Adrenal gland (tissue), 12 donors: ENCODE measurements around the gene LYRM4. TPM values are rescaled to one million over a fixed set of nuclear protein-coding genes. Genes with fewer than 3 reads are reported as not detected.

Experiments
- DNase-seq, 7 donors: peaks; one replicate each; pipeline ENCODE4 v3.0.0-alpha.2; 2019 to 2020
- H3K27ac ChIP-seq, 5 donors: fragments of 200-600 bp; sonication (generic) in 4 of 5; 1 replicate in 3 of 5; 2 replicates in 2 of 5; pipeline versions ENCODE4 v1.5.1 to v1.8.0; 2016 to 2020; ENCODE audit warnings: mild to moderate bottlenecking in 1 of 5
- H3K27me3 ChIP-seq: fragments of 200-600 bp; 2 replicates; pipeline ENCODE4 v1.8.0; 2021
- H3K36me3 ChIP-seq, 2 donors: fragments of 200-600 bp; replicated peaks in 1 of 2; 1 replicate in 1 of 2; 2 replicates in 1 of 2; pipeline versions ENCODE4 v1.5.1 to v1.8.0; 2018 to 2022
- H3K4me1 ChIP-seq, 2 donors: fragments of 200-600 bp; replicated peaks in 1 of 2; 1 replicate in 1 of 2; 2 replicates in 1 of 2; pipeline versions ENCODE4 v1.5.1 to v1.8.0; 2018 to 2021
- H3K4me3 ChIP-seq, 4 donors: fragments of 200-600 bp; sonication (generic) in 3 of 4; one replicate each; pipeline ENCODE4 v1.5.1; 2016 to 2018
- H3K9me3 ChIP-seq, 3 donors: fragments of 200-600 bp; sonication (generic) in 1 of 3; replicated peaks in 1 of 3; 1 replicate in 2 of 3; 2 replicates in 1 of 3; pipeline versions ENCODE4 v1.5.1 to v1.8.0; 2016 to 2021
- CTCF ChIP-seq, 6 experiments: fragments of 450-650 bp in 4 of 6; fragments of 200-600 bp in 2 of 6; sonication (generic) in 1 of 6; IDR thresholded peaks; 1 replicate in 5 of 6; 2 replicates in 1 of 6; pipeline versions ENCODE4 v1.5.1 to v1.8.0; 2016 to 2021; ENCODE audit warnings: antibody characterized with exemption in 6 of 6, mild to moderate bottlenecking in 2 of 6, moderate library complexity in 1 of 6
- POLR2A ChIP-seq, 2 donors: fragments of 450-650 bp; IDR thresholded peaks; one replicate each; pipeline ENCODE4 v1.6.1; 2017; ENCODE audit warnings: antibody characterized with exemption in 2 of 2, mild to moderate bottlenecking in 2 of 2, moderate library complexity in 1 of 2
- WGBS, 4 donors: extraction: QIAGEN DNeasy Blood & Tissue Kit in 2 of 4; methylation state at CpG; one replicate each; pipeline versions ENCODE4 v1.1.5 to v1.1.7; 2013 to 2017; 5-methylcytosine and 5-hydroxymethylcytosine counted together
- intact Hi-C, 2 donors: fragments of 100-400 bp; cut with DNase I; formaldehyde crosslinking; loops; one replicate each; pipeline versions ENCODE4 v1.14.1 to v1.15.0; 2022 to 2023
- polyA plus RNA-seq, 3 donors: library from polyadenylated mRNA; stranded (reverse); fragments of 200-250 nt in 2 of 3; fragments of 350-450 nt in 1 of 3; fragmentation: Illumina TruSeq in 1 of 3; extraction: RNeasy Lipid Tissue Mini Kit (QIAGEN cat#74804) in 1 of 3; gene quantifications; one replicate each; pipeline ENCODE4 v1.2.3, GENCODE V29; 2013 to 2014
- total RNA-seq, 9 donors: library from RNA; depleted of rRNA in 4 of 9; stranded (reverse); fragments of >200 nt in 4 of 9; fragments of 120-200 nt in 1 of 9; fragmentation: NEBNext Ultra II Directional in 1 of 9; extraction: Animal tissue kit (Norgen Biotek cat#: 25700) in 1 of 9; gene quantifications; one replicate each; pipeline versions ENCODE4 v1.1.0 to v1.2.4, GENCODE V29; 2013 to 2023
- donor health status: healthy with polysubstance abuse.
- donor health status: Bipolar disorder and iron deficiency.
- donor health status: DM: yes; HTN: yes; CAD: no.
- donor health status: DM: no; HTN: no; CAD: no.
- donor health status: DM: no; HTN: no; CAD: no.
- donor health status: DM: yes; HTN: yes; CAD: no.

LYRM4 gene
- total and polyA plus RNA-seq, 12 donors: 16.1 to 65.1 (median 29.9) TPM

GRCh38 chr6:5179917-5180316, 80.8 kb downstream of the LYRM4 start:
- Histone ChIP-seq H3K36me3 (no peaks in the 10 kb centered on the region), H3K4me1 (no peaks in the 10 kb centered on the region), H3K4me3 (no peak overlapping the region), H3K27me3 (no peaks in the 10 kb centered on the region), H3K9me3 (no peaks in the 10 kb centered on the region), H3K27ac (no peak overlapping the region)
- no peak for DNase-seq
- WGBS, 4 donors: 95 to 98% (median 97%) methylated on average over 5 of the region's 5 CpGs
- TF ChIP-seq POLR2A (IDR thresholded peaks at IDR 0.05): no peak
- intact Hi-C loops: no loop called here

- intact Hi-C loops: no loop called here
- 61 to 79% (median 76%) methylated on average over 2 of the region's 2 CpGs for WGBS, 4 donors
- no peak for TF ChIP-seq CTCF (IDR thresholded peaks at IDR 0.05)
- no peak for TF ChIP-seq POLR2A (IDR thresholded peaks at IDR 0.05)
- Histone ChIP-seq H3K4me1 (no peaks in the 10 kb centered on the region), H3K4me3 (no peak overlapping the region), H3K27ac (no peak overlapping the region), H3K9me3 (no peaks in the 10 kb centered on the region), H3K36me3 (no peaks in the 10 kb centered on the region), H3K27me3 (no peaks in the 10 kb centered on the region)
- no peak for DNase-seq
These were observed 81.9 kb downstream of the LYRM4 start for GRCh38 chr6:5178806-5179205.

DNA sequence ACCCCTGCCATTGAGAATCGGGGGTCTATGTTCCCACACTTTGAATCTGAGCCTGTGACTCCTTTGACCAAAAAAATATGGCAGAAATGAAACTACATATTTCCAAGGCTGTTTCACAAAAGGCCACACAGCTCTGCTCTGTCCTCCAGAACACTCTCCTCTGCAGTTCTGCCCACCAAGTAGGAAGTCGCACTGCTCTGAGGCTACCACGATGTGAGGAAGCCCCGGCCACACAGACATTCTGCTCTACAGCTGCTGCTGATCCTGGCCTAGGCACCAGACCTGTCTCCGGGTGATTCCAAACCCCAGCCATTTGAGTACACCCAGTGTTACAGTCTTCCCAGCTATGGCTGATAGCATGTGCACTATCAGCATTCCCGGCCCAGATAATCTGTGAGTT, 85.1 kb downstream of the LYRM4 start:
- Histone ChIP-seq H3K27me3 (no peaks in the 10 kb centered on the region), H3K4me1 (no peaks in the 10 kb centered on the region), H3K27ac (no peak overlapping the region), H3K36me3 (no peaks in the 10 kb centered on the region), H3K4me3 (no peak overlapping the region), H3K9me3 (no peaks in the 10 kb centered on the region)
- no peak for TF ChIP-seq POLR2A (IDR thresholded peaks at IDR 0.05)
- no peak for TF ChIP-seq CTCF (IDR thresholded peaks at IDR 0.05)
- DNase-seq: no peak
- WGBS, 4 donors: 77 to 96% (median 84%) methylated on average over 4 to 6 of the region's 6 CpGs
- intact Hi-C loops: no loop called here

- no peak for TF ChIP-seq CTCF (IDR thresholded peaks at IDR 0.05)
- TF ChIP-seq POLR2A (IDR thresholded peaks at IDR 0.05): no peak
- no peaks in the 10 kb centered on the region for H3K4me1 ChIP-seq
- 68 to 73% (median 69%) methylated on average over 10 of the region's 10 CpGs for WGBS, 4 donors
- no peaks in the 10 kb centered on the region for H3K36me3 ChIP-seq
- intact Hi-C loops: no loop called here
- peak overlapping the region in 2 of 5 donors; percentile 7 to 32 for H3K27ac ChIP-seq
- no peaks in the 10 kb centered on the region for H3K9me3 ChIP-seq
- H3K27me3 ChIP-seq: no peaks in the 10 kb centered on the region
- no peak for DNase-seq
- no peak overlapping the region for H3K4me3 ChIP-seq
These were observed 85.8 kb downstream of the LYRM4 start for GRCh38 chr6:5174756-5175549.

DNA sequence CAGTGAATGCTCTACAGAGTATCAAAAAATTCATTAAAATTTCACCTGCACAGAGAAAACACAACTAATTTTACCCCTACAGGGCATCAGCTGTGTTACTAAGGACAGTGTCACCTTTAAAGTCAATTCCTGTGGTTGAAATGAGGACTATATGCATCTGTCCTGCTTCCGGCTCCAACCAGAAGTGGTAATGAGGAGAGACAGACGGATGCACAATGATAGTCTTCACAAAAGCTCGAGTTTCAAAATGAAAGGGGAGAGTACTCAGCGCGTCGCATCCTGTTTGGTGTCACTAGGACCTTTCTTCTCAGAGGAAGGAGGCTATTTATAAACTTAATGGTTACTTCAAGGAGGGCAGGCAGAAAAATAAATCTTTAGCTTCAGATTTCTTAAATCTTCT, 86.5 kb downstream of the LYRM4 start:
- Histone ChIP-seq H3K27me3 (no peaks in the 10 kb centered on the region), H3K27ac (peak overlapping the region in 2 of 5 donors; percentile 7 to 58), H3K9me3 (no peaks in the 10 kb centered on the region), H3K36me3 (no peaks in the 10 kb centered on the region), H3K4me3 (peak overlapping the region in 1 of 4 donors; percentile 12), H3K4me1 (no peaks in the 10 kb centered on the region)
- TF ChIP-seq CTCF (IDR thresholded peaks at IDR 0.05) (no peak), POLR2A (IDR thresholded peaks at IDR 0.05) (no peak)
- intact Hi-C loops: no loop called here
- 49 to 62% (median 59%) methylated on average over 6 of the region's 6 CpGs for WGBS, 4 donors
- peak in 1 of 7 donors; percentile 10 for DNase-seq
